Choroid plexus epithelial cell (primary cell): Measurements from ENCODE around the gene EXOSC7.

Experiments used
- DNase-seq: peaks from one replicate; pipeline ENCODE4 v3.0.0-alpha.2; 2010; ENCODE audit warnings: low read depth
- H3K4me3 ChIP-seq: 2 replicates; pipeline ENCODE4 v1.5.1; 2011; ENCODE audit warnings: low read depth, mild to moderate bottlenecking, control low read depth, low read length, moderate library complexity
- TF ChIP-seq, protein P1 (sequence below): conservative IDR thresholded peaks from 2 replicates; pipeline ENCODE4 v1.5.1; 2011; ENCODE audit warnings: low read depth, mild to moderate bottlenecking, control low read depth, inconsistent platforms, low read length, moderate library complexity

Gene EXOSC7

DNA sequence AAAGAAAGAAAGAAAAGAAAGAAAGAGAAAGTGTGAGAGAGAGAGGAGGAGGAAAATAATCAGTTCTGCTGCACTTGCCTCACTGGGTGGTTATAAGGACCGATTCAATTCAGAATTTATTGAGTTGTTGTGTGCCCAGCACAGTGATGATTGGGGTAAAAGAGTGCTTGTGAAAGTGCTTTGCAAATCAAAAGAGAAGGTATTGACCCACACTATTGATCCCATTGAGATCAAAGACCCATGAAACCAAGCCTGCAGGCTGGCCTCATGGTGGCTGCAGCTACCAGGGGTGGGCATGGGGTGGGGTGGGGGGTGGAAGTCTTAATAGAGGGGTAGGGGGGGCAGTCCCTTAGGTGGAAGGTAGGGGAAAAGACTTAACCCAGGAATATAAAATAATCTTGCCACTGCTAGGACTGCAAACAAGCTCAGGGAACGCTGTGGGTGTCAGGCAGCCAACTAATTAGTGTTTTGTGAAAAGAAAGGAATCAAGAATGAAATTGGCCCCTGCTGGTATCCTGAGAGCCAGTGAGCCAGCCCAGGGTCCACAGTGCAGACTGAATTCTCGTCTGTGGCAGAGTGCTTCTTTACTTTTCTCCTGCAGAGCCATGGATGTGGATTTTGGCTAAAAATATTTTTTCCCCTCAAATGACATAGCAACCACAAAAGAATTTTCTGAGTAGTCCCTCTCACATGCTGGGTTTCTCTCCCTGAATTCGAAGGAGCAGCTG, 84.3 kb downstream of the EXOSC7 start:
- no peak overlapping the region for H3K4me3 ChIP-seq
- TF ChIP-seq, protein P1, sequence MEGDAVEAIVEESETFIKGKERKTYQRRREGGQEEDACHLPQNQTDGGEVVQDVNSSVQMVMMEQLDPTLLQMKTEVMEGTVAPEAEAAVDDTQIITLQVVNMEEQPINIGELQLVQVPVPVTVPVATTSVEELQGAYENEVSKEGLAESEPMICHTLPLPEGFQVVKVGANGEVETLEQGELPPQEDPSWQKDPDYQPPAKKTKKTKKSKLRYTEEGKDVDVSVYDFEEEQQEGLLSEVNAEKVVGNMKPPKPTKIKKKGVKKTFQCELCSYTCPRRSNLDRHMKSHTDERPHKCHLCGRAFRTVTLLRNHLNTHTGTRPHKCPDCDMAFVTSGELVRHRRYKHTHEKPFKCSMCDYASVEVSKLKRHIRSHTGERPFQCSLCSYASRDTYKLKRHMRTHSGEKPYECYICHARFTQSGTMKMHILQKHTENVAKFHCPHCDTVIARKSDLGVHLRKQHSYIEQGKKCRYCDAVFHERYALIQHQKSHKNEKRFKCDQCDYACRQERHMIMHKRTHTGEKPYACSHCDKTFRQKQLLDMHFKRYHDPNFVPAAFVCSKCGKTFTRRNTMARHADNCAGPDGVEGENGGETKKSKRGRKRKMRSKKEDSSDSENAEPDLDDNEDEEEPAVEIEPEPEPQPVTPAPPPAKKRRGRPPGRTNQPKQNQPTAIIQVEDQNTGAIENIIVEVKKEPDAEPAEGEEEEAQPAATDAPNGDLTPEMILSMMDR: no peak
- DNase-seq: no peak
